ENCODE measurements around the gene BPTF. TPM values are rescaled to one million over a fixed set of nuclear protein-coding genes. Genes with fewer than 3 reads are reported as not detected.

BPTF gene
- total and polyA plus RNA-seq, 2 of the 13 experiments (the other 11 are each of a cell fraction or from before 2014, with no cell fraction given): 43.5 to 66.1 TPM

DNA sequence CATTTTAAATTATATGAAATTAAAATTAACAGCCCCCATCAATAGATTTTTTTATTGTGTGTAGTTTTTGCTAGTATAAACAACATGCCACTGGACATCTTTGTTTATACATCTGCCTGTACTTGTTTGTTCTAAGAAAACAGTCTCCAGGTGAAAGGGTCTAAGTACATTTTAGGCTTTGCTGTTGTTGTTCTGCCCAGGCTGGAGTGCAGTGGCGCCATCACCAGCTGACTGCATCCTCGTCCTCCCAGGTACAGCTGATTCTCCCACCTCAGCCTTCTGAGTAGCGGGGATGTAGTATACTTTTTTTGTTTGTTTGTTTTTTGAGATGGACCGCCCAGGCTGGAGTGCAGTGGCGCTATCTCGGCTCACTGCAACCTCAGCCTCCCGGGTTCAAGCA, 145.5 kb downstream of the BPTF start (continued):
- TF ChIP-seq, protein P1, sequence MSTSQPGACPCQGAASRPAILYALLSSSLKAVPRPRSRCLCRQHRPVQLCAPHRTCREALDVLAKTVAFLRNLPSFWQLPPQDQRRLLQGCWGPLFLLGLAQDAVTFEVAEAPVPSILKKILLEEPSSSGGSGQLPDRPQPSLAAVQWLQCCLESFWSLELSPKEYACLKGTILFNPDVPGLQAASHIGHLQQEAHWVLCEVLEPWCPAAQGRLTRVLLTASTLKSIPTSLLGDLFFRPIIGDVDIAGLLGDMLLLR (CRISPR knock-in tag; IDR thresholded peaks at IDR 0.05): no peak

DNA sequence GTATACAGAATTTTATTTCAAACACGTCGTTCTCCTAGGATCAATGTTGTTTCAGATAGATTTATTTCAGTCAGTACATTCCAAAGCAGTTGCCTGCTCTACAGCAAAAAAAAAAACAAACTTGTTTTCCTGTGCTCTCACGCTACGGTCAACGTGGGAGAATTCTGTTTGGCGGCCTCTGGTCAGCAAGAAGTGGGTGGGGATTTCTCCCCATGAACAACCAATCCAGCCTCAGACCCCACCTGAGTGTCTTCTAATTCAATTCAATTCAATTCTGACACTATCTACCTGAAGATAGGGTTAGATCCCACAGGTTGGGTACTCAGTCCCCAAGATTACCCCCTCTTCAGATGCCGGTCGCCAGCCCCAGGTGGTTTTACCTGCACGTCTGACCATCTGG, 148.9 kb downstream of the BPTF start:
- ATAC-seq: no peak
- WGBS (ENCODE audit: low lambda C conversion rate): 94% methylated on average over 9 of the region's 9 CpGs
- intact Hi-C loops (cut with micrococcal nuclease; ENCODE audit: unreplicated experiment) (no loop called here), in situ Hi-C loops (cut with HindIII; ENCODE audit: extremely low pct_ligation_motif_present, low pct_unique_long_range_greater_than_20kb) (loop anchor here (10.0 kb wide), 1 partner anchor 481 kb away; the partner anchor contains the start of gene WIPI1)
- peaks cover 6% of the 10 kb centered on the region; the same call in 1 of the 2 replicates for H3K4me1 ChIP-seq (ENCODE audit: insufficient read depth, low read length)
- no peaks in the 10 kb centered on the region for H4K20me1 ChIP-seq (ENCODE audit: insufficient read depth, low read length)
- no peak overlapping the region for H3K4me2 ChIP-seq (ENCODE audit: low read depth, low read length)
- no peak overlapping the region for H3K27ac ChIP-seq (ENCODE audit: extremely low read length, insufficient read depth, low read length)
- no peak for FAIRE-seq
- H3K79me2 ChIP-seq (ENCODE audit: insufficient read depth, low read length): no peaks in the 10 kb centered on the region
- BruUV-seq (replicated peaks): no TSS peak
- H3K36me3 ChIP-seq (replicated peaks in 1 of 2; ENCODE audit: control insufficient read depth in 1 of 2, insufficient read depth in 2 of 2, low read length in 2 of 2): peaks cover 4 to 25% of the 10 kb centered on the region in 2 experiments; a peak in 3 of 5 replicates
- H2AFZ ChIP-seq (ENCODE audit: low read length): no peak overlapping the region
- H3K9ac ChIP-seq (ENCODE audit: insufficient read depth, low read depth, low read length): no peak overlapping the region
- H3K27me3 ChIP-seq (ENCODE audit: control insufficient read depth in 1 of 2, insufficient read depth in 2 of 2, low read length in 2 of 2): no peaks in the 10 kb centered on the region
- no peak for DNase-seq (ENCODE audit: low spot score)
- no peak for TF ChIP-seq HNF4A (CRISPR knock-in tag; IDR thresholded peaks at IDR 0.05)
- no peak for TF ChIP-seq SRSF1 (optimal IDR thresholded peaks at IDR 0.05; ENCODE audit: low read depth, low read length)
- TF ChIP-seq NFYC (CRISPR knock-in tag; IDR thresholded peaks at IDR 0.05): no peak
- TF ChIP-seq KLF6 (CRISPR knock-in tag; IDR thresholded peaks at IDR 0.05): no peak
- TF ChIP-seq PHB2 (IDR thresholded peaks at IDR 0.05; ENCODE audit: partially characterized antibody): no peak
- TF ChIP-seq NFRKB (IDR thresholded peaks at IDR 0.05): no peak
- TF ChIP-seq AHR (CRISPR knock-in tag; IDR thresholded peaks at IDR 0.05): no peak
- POLR2A ChIA-PET: interaction anchor here (0.6 kb wide), 1 partner anchor 246 kb away, joined by 3 read pairs; no protein-coding TSS in a partner anchor
- H3K9me3 ChIP-seq (ENCODE audit: low read length): no peaks in the 10 kb centered on the region
- H3K4me3 ChIP-seq (replicated peaks in 1 of 3; ENCODE audit: insufficient read depth in 1 of 3, low read depth in 2 of 3, low read length in 3 of 3): no peak overlapping the region
- CTCF ChIA-PET (ENCODE audit: low intra/inter-chr PET ratio, low total read pairs): no interaction called here

All from HepG2 (cell line).